OCI-LY1 (cell line): ENCODE measurements around the gene HBG2.

ENCODE experiments used
- EZH2 ChIP-seq: fragments of 200-600 bp; sonication (generic), shearing (Covaris generic); IDR thresholded peaks from 2 replicates; pipeline ENCODE4 v1.8.0; 2017; ENCODE audit warnings: borderline replicate concordance, mixed run types, mild to moderate bottlenecking, antibody characterized with exemption, low read length, moderate library complexity, mixed read lengths
- TF ChIP-seq, protein P1 (sequence below): fragments of 200-600 bp; sonication (generic), shearing (Covaris generic); IDR thresholded peaks from 2 replicates; pipeline ENCODE4 v1.5.1; 2017; ENCODE audit warnings: mild to moderate bottlenecking, antibody characterized with exemption, low read length, moderate library complexity, mixed read lengths

DNA sequence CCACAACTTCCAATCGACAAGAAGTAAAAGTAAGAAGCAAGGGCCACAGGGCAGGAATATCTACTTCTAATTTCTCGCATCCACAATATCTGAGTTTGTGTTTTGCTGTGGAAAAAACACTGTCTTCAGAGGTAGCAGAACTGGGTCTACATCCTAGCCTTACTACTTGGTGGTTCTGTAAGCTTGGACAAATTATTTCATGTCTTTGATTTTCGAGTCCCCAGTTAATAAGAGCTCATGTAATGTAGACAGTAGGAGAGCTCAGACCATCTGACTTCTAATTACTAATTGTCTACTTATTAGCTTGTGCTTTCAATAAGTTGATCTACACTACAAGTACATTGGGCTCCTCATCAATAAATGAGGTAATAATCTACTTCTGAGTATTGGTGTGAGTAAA lies 28.5 kb upstream of the HBG2 start:
- TF ChIP-seq, protein P1, sequence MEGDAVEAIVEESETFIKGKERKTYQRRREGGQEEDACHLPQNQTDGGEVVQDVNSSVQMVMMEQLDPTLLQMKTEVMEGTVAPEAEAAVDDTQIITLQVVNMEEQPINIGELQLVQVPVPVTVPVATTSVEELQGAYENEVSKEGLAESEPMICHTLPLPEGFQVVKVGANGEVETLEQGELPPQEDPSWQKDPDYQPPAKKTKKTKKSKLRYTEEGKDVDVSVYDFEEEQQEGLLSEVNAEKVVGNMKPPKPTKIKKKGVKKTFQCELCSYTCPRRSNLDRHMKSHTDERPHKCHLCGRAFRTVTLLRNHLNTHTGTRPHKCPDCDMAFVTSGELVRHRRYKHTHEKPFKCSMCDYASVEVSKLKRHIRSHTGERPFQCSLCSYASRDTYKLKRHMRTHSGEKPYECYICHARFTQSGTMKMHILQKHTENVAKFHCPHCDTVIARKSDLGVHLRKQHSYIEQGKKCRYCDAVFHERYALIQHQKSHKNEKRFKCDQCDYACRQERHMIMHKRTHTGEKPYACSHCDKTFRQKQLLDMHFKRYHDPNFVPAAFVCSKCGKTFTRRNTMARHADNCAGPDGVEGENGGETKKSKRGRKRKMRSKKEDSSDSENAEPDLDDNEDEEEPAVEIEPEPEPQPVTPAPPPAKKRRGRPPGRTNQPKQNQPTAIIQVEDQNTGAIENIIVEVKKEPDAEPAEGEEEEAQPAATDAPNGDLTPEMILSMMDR: no peak
- no peak for TF ChIP-seq EZH2
